HG03095 (cell line): ENCODE results near the gene ALG8.
"Not testable (repeated sequence)": the region's sequence is repeated elsewhere in the genome, so short reads cannot be mapped to it uniquely, and the experiment has no call there.

Experiments used
- ATAC-seq: cut with Tn5 transposase; IDR thresholded peaks from one replicate; pipeline ENCODE4 v1.9.1; 2021; ENCODE audit warnings: moderate library complexity; ENCODE audit not compliant: unreplicated experiment

ALG8 gene

GRCh38 chr11:78076733-78077403 is 62.6 kb downstream of the ALG8 start:
- no peak for ATAC-seq

- ATAC-seq: no peak
Measured at GRCh38 chr11:78074756-78075155, 64.7 kb downstream of the ALG8 start.

GRCh38 chr11:78072455-78072854 is 67.0 kb downstream of the ALG8 start:
- ATAC-seq: no peak

GRCh38 chr11:78071717-78072116 is 67.7 kb downstream of the ALG8 start:
- ATAC-seq: no peak

GRCh38 chr11:78070621-78071020 is 68.8 kb downstream of the ALG8 start:
- ATAC-seq: no peak

- no peak for ATAC-seq
Measured at GRCh38 chr11:78069465-78069864, 70.0 kb downstream of the ALG8 start.

GRCh38 chr11:78067704-78068103 is 71.7 kb downstream of the ALG8 start:
- ATAC-seq: no peak

- ATAC-seq: no peak
Measured at GRCh38 chr11:78066471-78066870, 73.0 kb downstream of the ALG8 start.

- no peak for ATAC-seq
Measured at GRCh38 chr11:78065203-78065602, 74.2 kb downstream of the ALG8 start.

- no peak for ATAC-seq
Measured at GRCh38 chr11:78063440-78064181, 75.8 kb downstream of the ALG8 start, which contains the start of gene THRSP. Gene THRSP, plus strand, starts transcription at chr11:78063861. Its CDS starts 21 bp downstream, at chr11:78063882.

- ATAC-seq: no peak
Measured at GRCh38 chr11:78062671-78063070, 76.8 kb downstream of the ALG8 start.

- ATAC-seq: no peak
Measured at GRCh38 chr11:78061921-78062311, 77.5 kb downstream of the ALG8 start.

- ATAC-seq: no peak
Measured at GRCh38 chr11:78061088-78061920, 78.1 kb downstream of the ALG8 start.

- no peak for ATAC-seq
Measured at GRCh38 chr11:78060533-78060932, 78.9 kb downstream of the ALG8 start.

- not testable (repeated sequence) for ATAC-seq
Measured at GRCh38 chr11:78059749-78060328, 79.6 kb downstream of the ALG8 start.

- ATAC-seq: no peak
Measured at GRCh38 chr11:78057462-78058055, 81.9 kb downstream of the ALG8 start.

GRCh38 chr11:78056093-78056492 is 83.3 kb downstream of the ALG8 start:
- no peak for ATAC-seq

GRCh38 chr11:78054971-78055370 is 84.5 kb downstream of the ALG8 start:
- no peak for ATAC-seq

GRCh38 chr11:78050964-78051831 is 88.2 kb downstream of the ALG8 start:
- no peak for ATAC-seq
